HG03520 (cell line): Measurements from ENCODE around the gene TARP.

ENCODE experiments used
- ATAC-seq: cut with Tn5 transposase; IDR thresholded peaks from one replicate; pipeline ENCODE4 v1.9.1; 2021; ENCODE audit warnings: mild to moderate bottlenecking, moderate library complexity; ENCODE audit not compliant: unreplicated experiment

Gene TARP

DNA sequence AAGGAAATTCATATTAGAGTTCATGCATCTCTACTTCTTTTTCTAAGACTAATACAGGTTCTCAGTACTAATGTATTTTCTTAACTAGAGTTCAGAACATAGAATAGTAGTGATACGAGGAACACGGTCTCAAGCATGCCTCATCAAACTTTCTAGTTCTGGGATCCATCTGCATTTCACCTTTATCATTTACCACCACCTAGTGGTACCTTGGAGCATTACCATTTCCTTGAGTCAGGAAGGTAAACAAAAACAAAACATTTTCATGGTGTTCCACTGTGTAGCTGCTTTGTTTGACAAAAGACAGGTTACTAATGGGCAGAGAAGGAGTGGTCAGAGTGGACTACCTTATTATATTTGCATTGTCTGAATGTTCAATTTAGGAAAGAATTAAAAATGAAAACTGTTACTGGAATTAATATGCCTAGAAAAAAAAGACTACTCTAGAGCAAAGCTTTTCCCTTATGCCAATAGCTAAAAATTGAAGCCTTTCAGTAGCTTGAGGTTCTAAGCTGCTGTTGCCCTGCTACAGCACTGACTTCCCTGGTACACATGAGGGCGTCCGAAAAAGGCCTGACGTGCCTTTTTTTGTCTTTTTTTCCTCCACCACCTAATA lies 50.8 kb downstream of the TARP start:
- peak; percentile 64 for ATAC-seq

GRCh38 chr7:38220452-38220851 lies 53.0 kb downstream of the TARP start:
- no peak for ATAC-seq

DNA sequence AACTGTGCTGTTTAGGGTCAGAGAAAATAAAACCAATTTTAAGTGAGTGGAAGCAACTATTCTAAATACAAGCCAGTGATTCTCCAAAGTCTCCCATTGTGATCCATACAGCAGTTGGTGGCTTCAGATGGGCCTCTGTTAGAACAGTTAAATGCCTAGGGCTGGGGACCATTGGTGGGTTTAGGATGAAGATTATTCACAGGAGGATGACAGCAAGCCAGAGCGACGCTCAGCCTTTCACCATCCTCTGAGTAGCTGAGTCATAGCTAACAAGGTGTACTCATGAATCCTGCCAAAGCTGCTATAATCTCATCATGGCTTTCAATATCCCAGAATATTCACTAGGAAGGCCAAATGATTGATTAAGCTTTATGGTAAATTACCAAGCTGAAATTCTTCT lies 55.8 kb downstream of the TARP start:
- ATAC-seq: no peak

GRCh38 chr7:38215735-38216670 lies 57.4 kb downstream of the TARP start:
- ATAC-seq: peak; percentile 94

- no peak for ATAC-seq
Measured at GRCh38 chr7:38215115-38215514, 58.3 kb downstream of the TARP start.

DNA sequence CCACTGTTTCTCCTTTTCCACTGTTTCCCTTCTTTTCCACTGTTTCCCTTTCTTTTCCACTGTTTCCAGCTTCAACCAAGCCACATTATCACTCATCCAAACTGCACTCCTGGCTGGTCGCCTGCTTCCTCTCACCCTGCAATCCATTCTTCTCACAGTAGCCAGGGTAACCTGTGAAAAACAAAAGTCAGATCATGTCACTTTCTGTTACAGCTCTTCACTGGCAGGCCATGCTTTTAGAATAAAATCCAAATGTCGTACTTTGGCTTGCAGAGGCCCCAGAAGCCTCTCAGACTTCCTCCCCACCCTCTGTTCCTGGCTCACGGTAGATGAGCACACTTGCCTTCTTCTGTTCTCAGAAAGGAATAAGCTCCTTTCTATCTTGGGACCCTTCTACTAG lies 61.5 kb downstream of the TARP start:
- ATAC-seq: no peak

DNA sequence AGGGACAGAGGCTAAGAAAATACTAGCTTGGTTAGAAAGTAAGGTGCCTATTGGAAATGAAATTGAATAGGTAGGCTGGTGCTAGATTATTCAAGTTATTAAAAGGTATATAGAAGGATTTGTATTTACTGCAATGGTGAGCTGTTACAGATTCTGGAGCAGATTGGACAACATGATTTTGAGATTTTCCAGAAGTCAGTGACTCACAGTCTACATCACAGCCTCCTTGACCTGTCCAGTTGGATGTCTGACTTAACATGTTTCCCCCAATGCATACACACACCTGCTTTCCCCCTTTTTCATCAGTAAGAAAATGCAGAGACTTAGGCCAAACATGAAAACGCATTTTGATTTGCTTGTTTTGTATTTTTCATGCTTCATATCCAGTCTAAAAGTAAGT lies 62.0 kb downstream of the TARP start:
- ATAC-seq: no peak
